ENCODE results near the gene IFT43.
A peak's percentile ranks its signal among the peaks of the same experiment; 100 is the strongest.

Gene IFT43

GRCh38 chr14:76019676-76020075, 34.1 kb downstream of the IFT43 start:
- no peak for DNase-seq

- no peak for DNase-seq
Measured at GRCh38 chr14:76022991-76023390, 37.4 kb downstream of the IFT43 start.

- DNase-seq, result no peak
Measured at GRCh38 chr14:76023757-76024156, 38.2 kb downstream of the IFT43 start.

- no peak for DNase-seq
Measured at GRCh38 chr14:76024211-76024907, 38.8 kb downstream of the IFT43 start.

- DNase-seq, result no peak
Measured at GRCh38 chr14:76034566-76034965, 49.0 kb downstream of the IFT43 start.

GRCh38 chr14:76040704-76041103, 55.1 kb downstream of the IFT43 start:
- DNase-seq, result no peak

GRCh38 chr14:76045773-76046172, 60.2 kb downstream of the IFT43 start:
- DNase-seq, result no peak

GRCh38 chr14:76050250-76050649, 64.7 kb downstream of the IFT43 start:
- no peak for DNase-seq

- peak; percentile 62 for DNase-seq
Measured at GRCh38 chr14:76050797-76051392, 65.3 kb downstream of the IFT43 start.

- DNase-seq, result no peak
Measured at GRCh38 chr14:76051717-76052465, 66.3 kb downstream of the IFT43 start.

GRCh38 chr14:76053572-76054355, 68.2 kb downstream of the IFT43 start:
- no peak for DNase-seq

GRCh38 chr14:76055330-76055729, 69.8 kb downstream of the IFT43 start:
- DNase-seq, result no peak

- DNase-seq, result no peak
Measured at GRCh38 chr14:76056128-76056527, 70.6 kb downstream of the IFT43 start.

GRCh38 chr14:76057914-76058313, 72.4 kb downstream of the IFT43 start:
- DNase-seq, result no peak

GRCh38 chr14:76063327-76063726, 77.8 kb downstream of the IFT43 start:
- DNase-seq, result no peak

GRCh38 chr14:76065519-76065918, 80.0 kb downstream of the IFT43 start:
- DNase-seq, result no peak

- no peak for DNase-seq
Measured at GRCh38 chr14:76067536-76067935, 82.0 kb downstream of the IFT43 start.

- no peak for DNase-seq
Measured at GRCh38 chr14:76073717-76074116, 88.2 kb downstream of the IFT43 start.

GRCh38 chr14:76077340-76077739, 91.8 kb downstream of the IFT43 start:
- DNase-seq, result no peak

GRCh38 chr14:76078501-76078900, 92.9 kb downstream of the IFT43 start:
- no peak for DNase-seq

GRCh38 chr14:76080025-76080424, 94.5 kb downstream of the IFT43 start:
- no peak for DNase-seq

GRCh38 chr14:76080471-76080870, 94.9 kb downstream of the IFT43 start:
- no peak for DNase-seq

- no peak for DNase-seq
Measured at GRCh38 chr14:76081642-76082041, 96.1 kb downstream of the IFT43 start.
